GM19463 (cell line): ENCODE results near the gene LECT2.

Experiments
- ATAC-seq: cut with Tn5 transposase; IDR thresholded peaks from one replicate; pipeline ENCODE4 v1.9.1; 2021; ENCODE audit warnings: mild to moderate bottlenecking, moderate library complexity; ENCODE audit not compliant: unreplicated experiment

Gene LECT2

GRCh38 chr5:135979510-135979909 is 24.7 kb upstream of the LECT2 start:
- no peak for ATAC-seq

GRCh38 chr5:135978993-135979392 is 24.2 kb upstream of the LECT2 start:
- ATAC-seq, result no peak

- ATAC-seq, result no peak
Observed at GRCh38 chr5:135978212-135978631, 23.4 kb upstream of the LECT2 start.

GRCh38 chr5:135977375-135977928 is 22.7 kb upstream of the LECT2 start:
- no peak for ATAC-seq

- no peak for ATAC-seq
Observed at GRCh38 chr5:135976216-135976615, 21.4 kb upstream of the LECT2 start.

GRCh38 chr5:135975122-135975521 is 20.3 kb upstream of the LECT2 start:
- no peak for ATAC-seq

GRCh38 chr5:135974021-135974600 is 19.3 kb upstream of the LECT2 start:
- ATAC-seq, result no peak

- ATAC-seq, result no peak
Observed at GRCh38 chr5:135973323-135974020, 18.7 kb upstream of the LECT2 start.

- ATAC-seq, result no peak
Observed at GRCh38 chr5:135971701-135972100, 16.9 kb upstream of the LECT2 start.

- no peak for ATAC-seq
Observed at GRCh38 chr5:135966790-135967189, 12.0 kb upstream of the LECT2 start.

GRCh38 chr5:135966165-135966564 is 11.4 kb upstream of the LECT2 start:
- no peak for ATAC-seq

GRCh38 chr5:135965504-135965903 is 10.7 kb upstream of the LECT2 start:
- ATAC-seq, result no peak

GRCh38 chr5:135964670-135965320 is 10.0 kb upstream of the LECT2 start:
- ATAC-seq, result no peak

GRCh38 chr5:135955525-135955924 is 742 bp upstream of the LECT2 start:
- ATAC-seq, result peak; percentile 45

GRCh38 chr5:135953850-135954249 is 933 bp downstream of the LECT2 start:
- ATAC-seq, result no peak

GRCh38 chr5:135952683-135953082 is 2.1 kb downstream of the LECT2 start:
- no peak for ATAC-seq

GRCh38 chr5:135951807-135952206 is 3.0 kb downstream of the LECT2 start:
- ATAC-seq, result no peak

GRCh38 chr5:135951257-135951656 is 3.5 kb downstream of the LECT2 start:
- ATAC-seq, result no peak

GRCh38 chr5:135950611-135951010 is 4.2 kb downstream of the LECT2 start:
- no peak for ATAC-seq

GRCh38 chr5:135944967-135945560 is 9.7 kb downstream of the LECT2 start:
- no peak for ATAC-seq

- no peak for ATAC-seq
Observed at GRCh38 chr5:135944564-135944963, 10.2 kb downstream of the LECT2 start.
